ENCODE results near the gene DENND5B.

DNA sequence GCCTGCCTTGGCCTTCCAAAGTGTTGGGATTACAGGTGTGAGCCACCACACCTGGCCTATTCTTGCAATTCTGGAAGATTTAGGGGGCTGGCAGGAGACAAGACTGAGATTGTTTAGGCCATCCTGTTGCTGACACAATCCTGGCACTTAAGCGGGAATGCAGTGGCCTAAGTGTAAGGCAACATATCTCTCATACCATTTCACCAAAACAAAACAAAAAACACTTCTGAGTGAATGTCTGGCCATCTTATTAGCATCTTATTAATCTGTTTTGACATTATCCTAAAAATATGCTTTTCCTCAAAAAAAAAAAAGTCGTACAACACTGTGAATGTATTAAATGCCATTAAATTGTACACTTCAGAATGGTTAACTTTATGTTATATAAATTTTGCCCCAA is 67.6 kb downstream of the DENND5B start:
- TF ChIP-seq CTCF (IDR thresholded peaks at IDR 0.05 in 8 of 11, conservative IDR thresholded peaks at IDR 0.05 in 3 of 11) (no peak), POLR2A (IDR thresholded peaks at IDR 0.05) (no peak), POLR2AphosphoS5 (IDR thresholded peaks at IDR 0.05) (no peak)
